ENCODE measurements around the gene KCNK2.

The KCNK2 gene

DNA sequence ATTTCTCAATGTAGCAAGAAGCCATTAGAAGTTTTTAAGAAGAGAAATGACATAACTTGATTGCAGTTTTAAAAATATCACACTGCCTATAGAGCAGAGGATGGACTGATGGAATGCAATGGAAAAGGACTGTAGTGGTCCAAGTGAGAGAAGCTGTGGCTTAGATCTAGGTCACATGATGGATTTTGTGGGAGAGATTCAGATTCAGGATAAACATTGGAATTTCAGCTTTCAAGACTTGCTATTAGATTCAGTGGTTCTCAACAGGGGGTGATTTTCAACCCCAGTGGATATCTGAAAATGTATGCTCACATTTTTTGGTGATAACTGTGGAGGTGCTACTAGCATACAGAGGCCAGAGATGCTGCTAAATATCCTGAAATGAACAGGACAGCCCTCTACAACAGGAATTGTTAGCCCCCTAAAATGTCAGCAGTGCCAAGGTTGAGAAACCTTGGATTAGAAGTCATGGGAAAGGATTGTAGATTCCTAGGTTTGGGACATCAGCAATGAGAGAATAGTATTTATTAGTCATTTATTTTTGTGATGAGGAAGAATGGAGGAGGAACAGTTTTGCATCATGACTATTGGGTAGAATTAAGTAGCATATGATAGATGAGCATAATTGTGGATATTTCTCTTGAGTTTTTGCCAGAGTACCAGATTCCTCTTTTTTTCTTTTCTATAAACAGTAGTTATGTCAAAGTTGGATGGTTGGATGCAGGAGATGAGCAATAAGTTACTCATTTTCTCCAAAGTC is 30.1 kb upstream of the KCNK2 start:
- TF ChIP-seq, protein P1, sequence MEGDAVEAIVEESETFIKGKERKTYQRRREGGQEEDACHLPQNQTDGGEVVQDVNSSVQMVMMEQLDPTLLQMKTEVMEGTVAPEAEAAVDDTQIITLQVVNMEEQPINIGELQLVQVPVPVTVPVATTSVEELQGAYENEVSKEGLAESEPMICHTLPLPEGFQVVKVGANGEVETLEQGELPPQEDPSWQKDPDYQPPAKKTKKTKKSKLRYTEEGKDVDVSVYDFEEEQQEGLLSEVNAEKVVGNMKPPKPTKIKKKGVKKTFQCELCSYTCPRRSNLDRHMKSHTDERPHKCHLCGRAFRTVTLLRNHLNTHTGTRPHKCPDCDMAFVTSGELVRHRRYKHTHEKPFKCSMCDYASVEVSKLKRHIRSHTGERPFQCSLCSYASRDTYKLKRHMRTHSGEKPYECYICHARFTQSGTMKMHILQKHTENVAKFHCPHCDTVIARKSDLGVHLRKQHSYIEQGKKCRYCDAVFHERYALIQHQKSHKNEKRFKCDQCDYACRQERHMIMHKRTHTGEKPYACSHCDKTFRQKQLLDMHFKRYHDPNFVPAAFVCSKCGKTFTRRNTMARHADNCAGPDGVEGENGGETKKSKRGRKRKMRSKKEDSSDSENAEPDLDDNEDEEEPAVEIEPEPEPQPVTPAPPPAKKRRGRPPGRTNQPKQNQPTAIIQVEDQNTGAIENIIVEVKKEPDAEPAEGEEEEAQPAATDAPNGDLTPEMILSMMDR (IDR thresholded peaks at IDR 0.05) = no peak

DNA sequence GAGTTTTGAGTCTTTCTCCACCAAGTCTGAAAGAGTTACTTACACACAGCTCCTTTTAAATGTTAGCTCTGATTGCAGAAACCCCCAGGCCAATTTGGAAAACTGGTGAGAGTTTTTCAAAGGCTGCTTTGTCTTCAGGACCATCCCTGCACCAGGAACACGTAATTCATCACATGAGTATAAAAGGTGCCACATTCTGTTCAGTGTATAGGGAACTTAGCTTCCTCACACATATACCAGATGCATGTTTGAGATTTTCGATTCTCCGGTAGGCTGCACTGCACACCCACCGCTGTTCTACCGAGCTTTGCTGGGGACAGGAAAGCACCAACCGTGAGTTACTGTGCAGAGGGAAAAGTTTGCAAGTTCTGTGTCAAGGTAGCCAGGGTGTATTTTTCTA is 28.3 kb upstream of the KCNK2 start:
- TF ChIP-seq, protein P1 (IDR thresholded peaks at IDR 0.05) = no peak

DNA sequence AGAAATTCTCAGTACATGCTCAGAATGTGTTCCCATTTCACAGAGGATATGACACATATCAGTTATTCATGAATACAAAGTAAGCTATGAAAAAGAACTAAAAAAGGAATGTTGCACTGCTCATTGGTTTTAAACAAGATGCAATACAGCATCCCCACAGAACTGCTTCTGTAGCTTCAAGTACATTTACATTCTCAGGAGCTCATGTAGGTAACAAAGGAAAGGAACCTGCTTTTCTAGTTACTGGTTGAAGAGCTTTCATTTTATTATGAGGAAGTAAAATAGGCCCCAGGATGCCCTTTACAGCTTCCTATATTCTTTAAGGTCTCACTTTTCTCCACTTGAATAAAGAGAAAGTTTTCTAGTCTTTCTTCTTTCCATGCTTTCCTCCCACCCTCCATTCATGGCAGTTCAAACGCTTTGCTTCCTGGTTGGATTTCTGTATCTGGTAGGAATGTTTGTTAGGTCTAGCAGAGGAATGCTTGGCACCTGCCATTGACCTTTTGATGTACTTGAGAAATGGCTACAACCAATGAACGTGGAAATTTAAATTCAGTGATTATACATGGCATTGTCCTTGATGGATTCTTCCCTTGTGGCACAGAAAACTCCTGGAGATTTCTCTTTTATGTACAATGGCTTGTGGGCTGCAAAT is 27.1 kb upstream of the KCNK2 start:
- TF ChIP-seq, protein P1 (IDR thresholded peaks at IDR 0.05) = no peak

DNA sequence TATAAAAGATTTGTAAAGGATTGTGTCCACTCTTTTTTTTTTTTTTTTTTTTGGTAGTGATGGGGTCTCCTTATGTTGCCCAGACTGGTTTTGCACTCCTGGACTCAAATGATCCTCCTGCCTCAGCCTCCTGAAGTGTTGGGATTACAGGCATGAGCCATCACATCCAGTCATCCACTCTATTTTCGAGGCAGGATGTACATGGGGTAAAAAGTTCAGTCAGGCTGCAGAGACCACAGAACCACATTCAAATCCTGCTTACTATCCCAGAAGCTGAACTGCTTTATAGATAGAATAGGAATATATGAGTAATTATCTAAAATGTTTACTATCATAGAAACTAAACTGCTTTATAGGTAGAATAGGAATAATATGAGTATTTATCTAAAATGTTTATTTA is 26.0 kb upstream of the KCNK2 start:
- TF ChIP-seq, protein P1 (IDR thresholded peaks at IDR 0.05) = no peak

DNA sequence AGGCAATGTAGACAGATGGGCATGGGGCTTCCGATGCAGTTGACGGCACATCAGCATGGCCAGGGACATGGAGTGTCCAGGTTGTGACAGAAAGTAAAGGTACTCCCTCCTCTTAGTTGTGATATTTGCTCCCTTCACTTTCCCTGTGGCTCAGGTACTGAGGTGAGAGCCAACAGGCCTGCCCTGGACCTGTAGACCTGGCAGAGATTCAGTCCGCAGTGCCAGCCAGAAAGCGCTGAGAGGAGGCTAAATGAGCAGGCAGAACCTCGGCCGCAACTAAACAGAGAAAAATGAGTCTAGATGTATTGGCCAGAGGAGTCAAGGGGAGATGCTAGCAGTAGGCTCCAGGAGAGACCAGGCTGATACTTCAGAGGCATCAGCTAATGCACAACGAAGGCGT is 22.6 kb upstream of the KCNK2 start:
- TF ChIP-seq, protein P1 (IDR thresholded peaks at IDR 0.05) = no peak

DNA sequence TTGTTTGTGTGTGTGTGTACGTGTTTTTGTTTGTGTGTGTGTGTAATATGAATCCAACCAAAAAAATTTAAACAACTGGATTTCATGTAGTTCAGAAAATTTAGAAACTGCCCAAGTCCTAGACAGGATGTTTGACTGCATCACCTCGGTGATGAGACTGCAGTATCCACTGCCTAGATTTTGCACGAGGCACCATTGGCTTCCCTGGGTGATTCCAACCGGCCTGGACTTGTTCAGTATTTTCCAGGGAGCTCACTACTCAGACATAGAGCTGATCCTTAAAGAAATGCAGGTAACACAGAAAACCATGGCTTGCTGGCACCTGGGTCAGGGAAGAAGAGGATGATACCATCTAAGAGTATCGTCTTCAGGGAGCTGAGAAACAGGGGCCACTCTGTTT is 18.2 kb upstream of the KCNK2 start:
- TF ChIP-seq, protein P1 (IDR thresholded peaks at IDR 0.05) = no peak

DNA sequence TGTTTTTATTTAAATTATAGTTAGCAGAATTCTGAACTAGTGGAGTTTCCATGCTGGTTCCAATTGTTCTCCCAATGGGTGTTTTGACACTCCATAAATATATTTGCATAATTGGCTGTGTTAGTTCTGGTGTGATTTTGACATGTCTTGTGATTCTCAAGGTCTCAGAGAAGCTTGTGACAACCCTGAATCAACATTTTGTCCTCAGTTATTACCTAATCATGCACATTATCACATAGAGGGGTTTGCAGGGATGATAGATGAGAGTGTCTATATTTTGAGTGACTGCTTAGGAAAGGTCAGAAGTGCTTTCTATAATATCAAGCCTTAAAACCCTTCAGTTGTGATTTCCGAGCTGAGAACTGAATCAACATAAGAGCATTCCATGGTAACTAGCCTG is 11.5 kb upstream of the KCNK2 start:
- TF ChIP-seq, protein P1 (IDR thresholded peaks at IDR 0.05) = no peak

Data from LNCAP (cell line).